ENCODE results near the gene HOXD11. TPM values are rescaled to one million over a fixed set of nuclear protein-coding genes. Genes with fewer than 3 reads are reported as not detected.

Gene HOXD11
- total and polyA plus RNA-seq, 2 of the 13 experiments (the other 11 are each of a cell fraction or from before 2014, with no cell fraction given): not detected

DNA sequence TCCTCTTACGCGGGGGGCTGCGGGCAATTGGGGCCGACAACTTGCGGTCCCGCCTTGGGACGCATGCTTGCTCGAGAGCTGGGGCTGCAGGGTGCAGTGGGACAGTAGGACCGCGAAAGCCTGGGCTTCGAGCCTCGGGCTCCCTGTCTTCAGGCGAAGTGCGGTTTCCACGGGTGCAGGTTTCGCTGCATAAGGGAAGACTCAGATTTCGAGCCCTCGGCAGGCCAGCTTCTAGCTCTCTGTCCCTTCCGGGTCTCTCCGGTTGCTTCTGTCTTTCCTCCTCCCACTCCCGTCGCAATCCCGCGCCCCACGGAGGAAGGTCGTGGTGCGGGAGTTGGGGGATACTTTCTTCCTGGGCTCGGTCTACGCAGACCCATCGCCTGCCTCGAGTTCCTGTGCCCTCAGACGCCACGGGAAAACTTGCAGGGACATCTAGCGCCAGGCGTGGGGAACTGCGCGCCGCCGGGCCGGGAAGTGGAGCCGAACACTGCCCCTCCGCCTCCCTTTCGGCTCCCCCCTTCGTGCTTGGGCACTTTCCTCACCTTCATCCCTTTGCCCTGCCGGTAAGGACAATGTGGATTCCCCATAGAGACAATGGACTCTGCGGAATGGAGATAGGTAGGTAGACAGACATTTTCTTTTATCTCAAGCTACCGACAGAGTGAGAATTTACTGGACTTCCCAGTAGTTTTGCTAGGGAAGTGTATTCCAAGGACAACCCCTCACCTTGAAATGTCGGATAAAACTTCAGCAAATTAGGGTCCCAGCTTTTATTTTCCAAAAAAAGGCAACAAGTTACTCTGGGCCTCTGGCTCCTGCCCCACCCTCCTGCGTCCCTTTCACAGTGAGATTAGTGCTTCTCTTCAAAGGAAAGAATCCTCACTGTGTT, 18.8 kb upstream of the HOXD11 start (continued):
- TF ChIP-seq, protein P1, sequence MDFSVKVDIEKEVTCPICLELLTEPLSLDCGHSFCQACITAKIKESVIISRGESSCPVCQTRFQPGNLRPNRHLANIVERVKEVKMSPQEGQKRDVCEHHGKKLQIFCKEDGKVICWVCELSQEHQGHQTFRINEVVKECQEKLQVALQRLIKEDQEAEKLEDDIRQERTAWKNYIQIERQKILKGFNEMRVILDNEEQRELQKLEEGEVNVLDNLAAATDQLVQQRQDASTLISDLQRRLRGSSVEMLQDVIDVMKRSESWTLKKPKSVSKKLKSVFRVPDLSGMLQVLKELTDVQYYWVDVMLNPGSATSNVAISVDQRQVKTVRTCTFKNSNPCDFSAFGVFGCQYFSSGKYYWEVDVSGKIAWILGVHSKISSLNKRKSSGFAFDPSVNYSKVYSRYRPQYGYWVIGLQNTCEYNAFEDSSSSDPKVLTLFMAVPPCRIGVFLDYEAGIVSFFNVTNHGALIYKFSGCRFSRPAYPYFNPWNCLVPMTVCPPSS (IDR thresholded peaks at IDR 0.05): no peak
- TF ChIP-seq EED (CRISPR knock-in tag; IDR thresholded peaks at IDR 0.05) (peak; percentile 82; the same call in 1 of the 2 replicates), KAT7 (CRISPR knock-in tag; IDR thresholded peaks at IDR 0.05; ENCODE audit: borderline replicate concordance) (no peak), ZFP82 (CRISPR knock-in tag; IDR thresholded peaks at IDR 0.05; ENCODE audit: borderline replicate concordance) (no peak), NR2C2 (CRISPR knock-in tag; IDR thresholded peaks at IDR 0.05; ENCODE audit: borderline replicate concordance) (no peak), ZNF720 (CRISPR knock-in tag; IDR thresholded peaks at IDR 0.05) (no peak), GTF3A (CRISPR knock-in tag; conservative IDR thresholded peaks at IDR 0.05) (no peak), TAF15 (IDR thresholded peaks at IDR 0.05; ENCODE audit: low read depth, low read length, poor library complexity, severe bottlenecking) (no peak), ATF1 (CRISPR knock-in tag; IDR thresholded peaks at IDR 0.05) (no peak), DNMT1 (CRISPR knock-in tag; IDR thresholded peaks at IDR 0.05) (no peak), RFXAP (CRISPR knock-in tag; IDR thresholded peaks at IDR 0.05; ENCODE audit: borderline replicate concordance) (no peak), TEAD2 (CRISPR knock-in tag; IDR thresholded peaks at IDR 0.05) (no peak)
- TF ChIP-seq, protein P2, sequence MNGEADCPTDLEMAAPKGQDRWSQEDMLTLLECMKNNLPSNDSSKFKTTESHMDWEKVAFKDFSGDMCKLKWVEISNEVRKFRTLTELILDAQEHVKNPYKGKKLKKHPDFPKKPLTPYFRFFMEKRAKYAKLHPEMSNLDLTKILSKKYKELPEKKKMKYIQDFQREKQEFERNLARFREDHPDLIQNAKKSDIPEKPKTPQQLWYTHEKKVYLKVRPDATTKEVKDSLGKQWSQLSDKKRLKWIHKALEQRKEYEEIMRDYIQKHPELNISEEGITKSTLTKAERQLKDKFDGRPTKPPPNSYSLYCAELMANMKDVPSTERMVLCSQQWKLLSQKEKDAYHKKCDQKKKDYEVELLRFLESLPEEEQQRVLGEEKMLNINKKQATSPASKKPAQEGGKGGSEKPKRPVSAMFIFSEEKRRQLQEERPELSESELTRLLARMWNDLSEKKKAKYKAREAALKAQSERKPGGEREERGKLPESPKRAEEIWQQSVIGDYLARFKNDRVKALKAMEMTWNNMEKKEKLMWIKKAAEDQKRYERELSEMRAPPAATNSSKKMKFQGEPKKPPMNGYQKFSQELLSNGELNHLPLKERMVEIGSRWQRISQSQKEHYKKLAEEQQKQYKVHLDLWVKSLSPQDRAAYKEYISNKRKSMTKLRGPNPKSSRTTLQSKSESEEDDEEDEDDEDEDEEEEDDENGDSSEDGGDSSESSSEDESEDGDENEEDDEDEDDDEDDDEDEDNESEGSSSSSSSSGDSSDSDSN (CRISPR knock-in tag; IDR thresholded peaks at IDR 0.05): no peak; the same call in 1 of the 2 replicates
- TF ChIP-seq, protein P3, sequence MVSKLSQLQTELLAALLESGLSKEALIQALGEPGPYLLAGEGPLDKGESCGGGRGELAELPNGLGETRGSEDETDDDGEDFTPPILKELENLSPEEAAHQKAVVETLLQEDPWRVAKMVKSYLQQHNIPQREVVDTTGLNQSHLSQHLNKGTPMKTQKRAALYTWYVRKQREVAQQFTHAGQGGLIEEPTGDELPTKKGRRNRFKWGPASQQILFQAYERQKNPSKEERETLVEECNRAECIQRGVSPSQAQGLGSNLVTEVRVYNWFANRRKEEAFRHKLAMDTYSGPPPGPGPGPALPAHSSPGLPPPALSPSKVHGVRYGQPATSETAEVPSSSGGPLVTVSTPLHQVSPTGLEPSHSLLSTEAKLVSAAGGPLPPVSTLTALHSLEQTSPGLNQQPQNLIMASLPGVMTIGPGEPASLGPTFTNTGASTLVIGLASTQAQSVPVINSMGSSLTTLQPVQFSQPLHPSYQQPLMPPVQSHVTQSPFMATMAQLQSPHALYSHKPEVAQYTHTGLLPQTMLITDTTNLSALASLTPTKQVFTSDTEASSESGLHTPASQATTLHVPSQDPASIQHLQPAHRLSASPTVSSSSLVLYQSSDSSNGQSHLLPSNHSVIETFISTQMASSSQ (IDR thresholded peaks at IDR 0.05; ENCODE audit: low read depth): no peak
- TF ChIP-seq, protein P3 (CRISPR knock-in tag; IDR thresholded peaks at IDR 0.05; ENCODE audit: borderline replicate concordance): no peak; the same call in 1 of the 2 replicates
- TF ChIP-seq, protein P4, sequence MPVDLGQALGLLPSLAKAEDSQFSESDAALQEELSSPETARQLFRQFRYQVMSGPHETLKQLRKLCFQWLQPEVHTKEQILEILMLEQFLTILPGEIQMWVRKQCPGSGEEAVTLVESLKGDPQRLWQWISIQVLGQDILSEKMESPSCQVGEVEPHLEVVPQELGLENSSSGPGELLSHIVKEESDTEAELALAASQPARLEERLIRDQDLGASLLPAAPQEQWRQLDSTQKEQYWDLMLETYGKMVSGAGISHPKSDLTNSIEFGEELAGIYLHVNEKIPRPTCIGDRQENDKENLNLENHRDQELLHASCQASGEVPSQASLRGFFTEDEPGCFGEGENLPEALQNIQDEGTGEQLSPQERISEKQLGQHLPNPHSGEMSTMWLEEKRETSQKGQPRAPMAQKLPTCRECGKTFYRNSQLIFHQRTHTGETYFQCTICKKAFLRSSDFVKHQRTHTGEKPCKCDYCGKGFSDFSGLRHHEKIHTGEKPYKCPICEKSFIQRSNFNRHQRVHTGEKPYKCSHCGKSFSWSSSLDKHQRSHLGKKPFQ (CRISPR knock-in tag; IDR thresholded peaks at IDR 0.05; ENCODE audit: insufficient replicate concordance): no peak
- TF ChIP-seq, protein P5, sequence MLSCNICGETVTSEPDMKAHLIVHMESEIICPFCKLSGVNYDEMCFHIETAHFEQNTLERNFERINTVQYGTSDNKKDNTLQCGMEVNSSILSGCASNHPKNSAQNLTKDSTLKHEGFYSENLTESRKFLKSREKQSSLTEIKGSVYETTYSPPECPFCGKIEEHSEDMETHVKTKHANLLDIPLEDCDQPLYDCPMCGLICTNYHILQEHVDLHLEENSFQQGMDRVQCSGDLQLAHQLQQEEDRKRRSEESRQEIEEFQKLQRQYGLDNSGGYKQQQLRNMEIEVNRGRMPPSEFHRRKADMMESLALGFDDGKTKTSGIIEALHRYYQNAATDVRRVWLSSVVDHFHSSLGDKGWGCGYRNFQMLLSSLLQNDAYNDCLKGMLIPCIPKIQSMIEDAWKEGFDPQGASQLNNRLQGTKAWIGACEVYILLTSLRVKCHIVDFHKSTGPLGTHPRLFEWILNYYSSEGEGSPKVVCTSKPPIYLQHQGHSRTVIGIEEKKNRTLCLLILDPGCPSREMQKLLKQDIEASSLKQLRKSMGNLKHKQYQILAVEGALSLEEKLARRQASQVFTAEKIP (CRISPR knock-in tag; IDR thresholded peaks at IDR 0.05; ENCODE audit: borderline replicate concordance): no peak
